Measurements from ENCODE around the gene LDHAL6A. TPM values are rescaled to one million over a fixed set of nuclear protein-coding genes. Genes with fewer than 3 reads are reported as not detected.

Gene LDHAL6A
- total RNA-seq, 2 experiments from 2014 or later, result not detected

DNA sequence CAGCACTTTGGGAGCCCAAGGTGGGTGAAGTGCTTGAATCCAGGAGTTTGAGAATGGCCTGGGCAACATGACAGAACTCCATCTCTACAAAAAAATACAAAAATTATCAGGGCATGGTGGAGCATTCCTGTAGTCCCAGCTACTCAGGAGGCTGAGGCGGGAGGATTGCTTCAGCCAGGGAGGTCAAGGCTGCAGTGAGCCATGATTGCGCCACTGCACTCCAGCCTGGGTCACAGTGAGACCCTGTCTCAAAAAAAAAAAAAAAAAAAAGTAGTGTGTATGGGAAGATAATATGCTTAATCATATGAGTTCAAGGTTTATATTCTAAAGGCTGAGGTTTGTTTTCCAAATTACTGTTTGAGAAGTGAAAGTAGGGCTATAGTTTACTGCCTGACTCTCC lies 10.7 kb downstream of the LDHAL6A start:
- Mint-ChIP-seq H3K27ac (no peak overlapping the region), H3K9me3 (no peaks in the 10 kb centered on the region), H3K36me3 (ENCODE audit: low read depth) (no peaks in the 10 kb centered on the region), H3K27me3 (no peaks in the 10 kb centered on the region), H3K4me3 (no peak overlapping the region), H3K4me1 (ENCODE audit: low read depth) (no peaks in the 10 kb centered on the region)
- CTCF ChIA-PET, result interaction anchor here (0.6 to 1.2 kb wide), 2 partner anchors 298 to 351 kb away, joined by 3 read pairs; no protein-coding TSS in a partner anchor
- TF ChIP-seq, protein P1, sequence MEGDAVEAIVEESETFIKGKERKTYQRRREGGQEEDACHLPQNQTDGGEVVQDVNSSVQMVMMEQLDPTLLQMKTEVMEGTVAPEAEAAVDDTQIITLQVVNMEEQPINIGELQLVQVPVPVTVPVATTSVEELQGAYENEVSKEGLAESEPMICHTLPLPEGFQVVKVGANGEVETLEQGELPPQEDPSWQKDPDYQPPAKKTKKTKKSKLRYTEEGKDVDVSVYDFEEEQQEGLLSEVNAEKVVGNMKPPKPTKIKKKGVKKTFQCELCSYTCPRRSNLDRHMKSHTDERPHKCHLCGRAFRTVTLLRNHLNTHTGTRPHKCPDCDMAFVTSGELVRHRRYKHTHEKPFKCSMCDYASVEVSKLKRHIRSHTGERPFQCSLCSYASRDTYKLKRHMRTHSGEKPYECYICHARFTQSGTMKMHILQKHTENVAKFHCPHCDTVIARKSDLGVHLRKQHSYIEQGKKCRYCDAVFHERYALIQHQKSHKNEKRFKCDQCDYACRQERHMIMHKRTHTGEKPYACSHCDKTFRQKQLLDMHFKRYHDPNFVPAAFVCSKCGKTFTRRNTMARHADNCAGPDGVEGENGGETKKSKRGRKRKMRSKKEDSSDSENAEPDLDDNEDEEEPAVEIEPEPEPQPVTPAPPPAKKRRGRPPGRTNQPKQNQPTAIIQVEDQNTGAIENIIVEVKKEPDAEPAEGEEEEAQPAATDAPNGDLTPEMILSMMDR (IDR thresholded peaks at IDR 0.05), result no peak
- intact Hi-C loops (cut with micrococcal nuclease), result no loop called here
- DNase-seq (no peak), ATAC-seq (no peak)
- POLR2A ChIA-PET, result no interaction called here

DNA sequence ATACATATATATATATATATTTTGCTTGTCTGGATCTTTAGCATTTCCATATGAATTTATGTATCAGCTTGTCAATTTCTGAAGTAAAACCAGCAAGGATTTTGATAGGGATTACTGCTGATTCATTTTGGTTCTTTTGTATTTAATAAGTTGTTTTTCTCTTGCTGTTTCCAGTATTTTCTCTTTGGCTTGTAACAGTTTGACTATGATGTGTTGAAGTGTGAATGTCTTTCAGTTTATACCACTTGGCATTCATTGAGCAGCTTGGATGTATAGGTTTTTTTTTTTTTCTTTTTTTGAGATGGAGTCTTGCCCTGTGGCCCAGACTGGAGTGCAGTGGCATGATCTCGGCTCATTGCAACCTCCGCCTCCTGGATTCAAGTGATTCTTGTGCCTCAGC lies 12.4 kb downstream of the LDHAL6A start:
- ChIA-PET POLR2A (interaction anchor here (1.5 to 2.2 kb wide), 2 partner anchors 73 to 146 kb away, joined by 5 to 6 read pairs; partner anchors contain the start of genes GTF2H1, HPS5 and LDHA), CTCF (no interaction called here)
- no peak for DNase-seq
- no peaks in the 10 kb centered on the region for H3K36me3 Mint-ChIP-seq (ENCODE audit: low read depth)
- H3K4me1 Mint-ChIP-seq (ENCODE audit: low read depth), result peaks cover 3% of the 10 kb centered on the region
- intact Hi-C loops (cut with micrococcal nuclease), result no loop called here
- TF ChIP-seq, protein P1 (IDR thresholded peaks at IDR 0.05), result no peak
- ATAC-seq, result no peak
- no peak overlapping the region for H3K27ac Mint-ChIP-seq
- H3K27me3 Mint-ChIP-seq, result no peaks in the 10 kb centered on the region
- no peaks in the 10 kb centered on the region for H3K9me3 Mint-ChIP-seq
- no peak overlapping the region for H3K4me3 Mint-ChIP-seq

DNA sequence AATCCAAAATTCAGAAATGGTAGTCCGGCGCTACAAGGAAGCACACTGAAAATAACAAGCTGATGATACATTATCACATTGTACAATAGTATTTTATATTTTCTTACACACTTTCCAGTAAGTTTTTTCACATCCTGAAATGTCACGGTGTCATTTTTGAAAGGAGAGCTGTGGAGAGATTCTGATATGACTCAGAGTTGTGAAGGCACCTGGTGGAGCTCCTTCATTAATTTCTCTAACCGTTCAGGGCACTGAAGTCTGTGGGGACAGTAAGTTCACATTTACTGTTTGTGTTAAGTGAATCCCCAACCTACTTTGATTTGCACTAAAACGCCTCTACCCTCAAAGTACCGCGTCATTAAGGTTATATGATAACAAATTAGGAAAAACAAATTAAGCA lies 13.3 kb downstream of the LDHAL6A start:
- TF ChIP-seq, protein P1 (IDR thresholded peaks at IDR 0.05), result no peak
- H3K27ac Mint-ChIP-seq, result no peak overlapping the region
- peaks cover 3% of the 10 kb centered on the region for H3K4me1 Mint-ChIP-seq (ENCODE audit: low read depth)
- ATAC-seq, result no peak
- DNase-seq, result no peak
- H3K27me3 Mint-ChIP-seq, result no peaks in the 10 kb centered on the region
- no peaks in the 10 kb centered on the region for H3K36me3 Mint-ChIP-seq (ENCODE audit: low read depth)
- no peaks in the 10 kb centered on the region for H3K9me3 Mint-ChIP-seq
- CTCF ChIA-PET, result interaction anchor here (1.6 kb wide), 1 partner anchor 225 kb away, joined by 4 read pairs; no protein-coding TSS in a partner anchor
- no peak overlapping the region for H3K4me3 Mint-ChIP-seq
- intact Hi-C loops (cut with micrococcal nuclease), result no loop called here
- POLR2A ChIA-PET, result interaction anchor here (1.5 to 2.2 kb wide), 2 partner anchors 74 to 147 kb away, joined by 5 to 6 read pairs; partner anchors contain the start of genes GTF2H1, HPS5 and LDHA

DNA sequence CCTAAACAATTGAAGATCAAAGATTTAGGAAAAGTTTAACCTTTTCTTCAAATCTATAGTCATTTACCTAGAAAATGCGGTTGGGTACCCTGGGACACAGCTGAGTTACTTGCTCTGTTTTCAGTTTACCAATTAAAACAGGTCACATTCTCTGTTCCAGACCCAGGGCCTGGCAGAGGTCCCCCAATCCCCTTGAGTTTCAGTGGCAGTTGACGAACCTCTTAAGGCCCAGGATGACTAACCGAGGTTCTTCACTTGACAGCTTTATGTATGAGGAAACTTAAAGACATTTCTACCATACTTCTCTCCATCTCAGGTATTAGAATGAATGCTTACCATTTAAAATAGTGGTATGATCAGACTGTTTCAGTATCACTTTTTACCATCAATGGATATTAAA lies 16.3 kb downstream of the LDHAL6A start:
- POLR2A ChIA-PET, result no interaction called here
- intact Hi-C loops (cut with micrococcal nuclease), result no loop called here
- H3K27me3 Mint-ChIP-seq, result no peaks in the 10 kb centered on the region
- H3K36me3 Mint-ChIP-seq (ENCODE audit: low read depth), result peaks cover 9% of the 10 kb centered on the region
- no peak overlapping the region for H3K4me3 Mint-ChIP-seq
- H3K4me1 Mint-ChIP-seq (ENCODE audit: low read depth), result peaks cover 3% of the 10 kb centered on the region
- TF ChIP-seq, protein P1 (IDR thresholded peaks at IDR 0.05), result no peak
- CTCF ChIA-PET, result interaction anchor here (1.9 kb wide), 1 partner anchor 228 kb away, joined by 5 read pairs; no protein-coding TSS in a partner anchor
- H3K9me3 Mint-ChIP-seq, result no peaks in the 10 kb centered on the region
- ATAC-seq, result peak; percentile 77
- H3K27ac Mint-ChIP-seq, result no peak overlapping the region
- peak; percentile 27 for DNase-seq

DNA sequence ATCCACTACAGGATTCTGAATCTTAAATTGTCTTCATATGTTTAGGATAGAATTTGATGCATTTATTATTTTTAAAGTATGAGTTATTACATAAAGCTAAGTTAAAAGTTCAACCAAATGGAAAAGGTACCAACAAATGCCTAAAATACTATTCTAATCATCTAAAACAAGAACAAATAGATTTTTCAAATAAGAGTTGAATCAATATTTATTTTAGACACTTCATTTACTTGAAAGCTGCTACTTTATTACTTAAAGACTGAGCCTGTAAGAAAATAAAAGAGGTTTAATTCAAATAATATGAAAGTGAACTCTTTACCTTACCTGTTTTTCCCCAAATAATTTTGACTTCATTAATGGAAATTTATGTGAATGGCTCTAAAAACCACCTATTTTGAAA lies 16.9 kb downstream of the LDHAL6A start:
- intact Hi-C loops (cut with micrococcal nuclease), result no loop called here
- no peak for DNase-seq
- peaks cover 9% of the 10 kb centered on the region for H3K36me3 Mint-ChIP-seq (ENCODE audit: low read depth)
- no peak overlapping the region for H3K27ac Mint-ChIP-seq
- CTCF ChIA-PET, result interaction anchor here (1.2 to 1.9 kb wide), 2 partner anchors 228 to 292 kb away, joined by 3 to 5 read pairs; no protein-coding TSS in a partner anchor
- peaks cover 3% of the 10 kb centered on the region for H3K4me1 Mint-ChIP-seq (ENCODE audit: low read depth)
- no peak for ATAC-seq
- TF ChIP-seq, protein P1 (IDR thresholded peaks at IDR 0.05), result no peak
- POLR2A ChIA-PET, result no interaction called here
- H3K9me3 Mint-ChIP-seq, result no peaks in the 10 kb centered on the region
- no peaks in the 10 kb centered on the region for H3K27me3 Mint-ChIP-seq
- H3K4me3 Mint-ChIP-seq, result no peak overlapping the region

Data from activated CD8-positive, alpha-beta T cell treated with anti-CD3 and anti-CD28 coated beads for 36 hours (primary cell).